Activated CD8-positive, alpha-beta T cell treated with anti-CD3 and anti-CD28 coated beads for 36 hours (primary cell): Measurements from ENCODE around the gene DHRS7C. TPM values are rescaled to one million over a fixed set of nuclear protein-coding genes. Genes with fewer than 3 reads are reported as not detected.

Experiments
- ATAC-seq: fragments of 200-7000 bp; cut with Tn5 transposase; one replicate; pipeline ENCODE4 v1.10.0; 2021; ENCODE audit warnings: mild to moderate bottlenecking, moderate library complexity
- CTCF ChIA-PET: fragments of 350-600 bp; sonication (Branson Sonifier 250); formaldehyde crosslinking; loops from one replicate; lab custom pipeline; 2021; ENCODE audit warnings: antibody characterized with exemption; lab: Charles Lee
- POLR2A ChIA-PET: fragments of 350-600 bp; sonication (Branson Sonifier 250); formaldehyde crosslinking; loops from one replicate; lab custom pipeline; 2021; ENCODE audit warnings: antibody characterized with exemption; lab: Charles Lee
- DNase-seq: peaks from one replicate; pipeline ENCODE4 v3.0.0-alpha.2; 2020
- H3K27ac Mint-ChIP-seq: one replicate; pipeline ENCODE4 v1.8.0; 2021; ENCODE audit warnings: mild to moderate bottlenecking, mixed read lengths
- H3K27me3 Mint-ChIP-seq: one replicate; pipeline ENCODE4 v1.8.0; 2021; ENCODE audit warnings: mixed read lengths
- H3K36me3 Mint-ChIP-seq: one replicate; pipeline ENCODE4 v1.8.0; 2021; ENCODE audit warnings: low read depth, mixed read lengths
- H3K4me1 Mint-ChIP-seq: one replicate; pipeline ENCODE4 v1.8.0; 2021; ENCODE audit warnings: low read depth, mixed read lengths
- H3K4me3 Mint-ChIP-seq: one replicate; pipeline ENCODE4 v1.8.0; 2021; ENCODE audit warnings: mild to moderate bottlenecking, moderate library complexity, mixed read lengths
- H3K9me3 Mint-ChIP-seq: one replicate; pipeline ENCODE4 v1.8.0; 2021; ENCODE audit warnings: mixed read lengths
- CTCF ChIP-seq: fragments of 200-600 bp; IDR thresholded peaks from one replicate; pipeline ENCODE4 v1.8.0; 2022; ENCODE audit warnings: antibody characterized with exemption, mild to moderate bottlenecking
- intact Hi-C: fragments of 100-400 bp; cut with micrococcal nuclease; formaldehyde crosslinking; loops from one replicate; pipeline ENCODE4 v1.10.0; 2022
- total RNA-seq, 2 experiments: library from RNA; stranded (reverse); gene quantifications; one replicate each; pipeline ENCODE4 v1.2.3, GENCODE V29; 2021

DHRS7C gene
- total RNA-seq, 2 experiments from 2014 or later, result not detected

- Mint-ChIP-seq H3K27me3 (peaks cover 2% of the 10 kb centered on the region), H3K4me3 (no peak overlapping the region), H3K9me3 (no peaks in the 10 kb centered on the region), H3K4me1 (no peaks in the 10 kb centered on the region), H3K27ac (no peak overlapping the region), H3K36me3 (no peaks in the 10 kb centered on the region)
- TF ChIP-seq CTCF, result no peak
- no peak for DNase-seq
- intact Hi-C loops, result loop anchor here (5.0 kb wide), 1 partner anchor 37 kb away; no protein-coding TSS in a partner anchor
- ATAC-seq, result no peak
- CTCF ChIA-PET, result interaction anchor here (0.8 to 2.6 kb wide), 2 partner anchors 14 to 39 kb away, joined by 4 to 14 read pairs; no protein-coding TSS in a partner anchor
- POLR2A ChIA-PET, result no interaction called here
These were observed 61.5 kb downstream of the DHRS7C start for GRCh38 chr17:9729735-9730420.

- CTCF ChIA-PET, result interaction anchor here (0.6 to 2.6 kb wide), 10 partner anchors 9 to 161 kb away, joined by 3 to 14 read pairs (median 3); partner anchors contain the start of gene CFAP52
These were observed 62.2 kb downstream of the DHRS7C start for GRCh38 chr17:9729034-9729650.

GRCh38 chr17:9728564-9728963 lies 62.8 kb downstream of the DHRS7C start:
- CTCF ChIA-PET, result interaction anchor here (0.6 to 2.6 kb wide), 11 partner anchors 9 to 161 kb away, joined by 3 to 14 read pairs (median 3); partner anchors contain the start of gene CFAP52

More at GRCh38 chr17:9729034-9729650, 62.2 kb downstream of the DHRS7C start:
- peak; percentile 58 for ATAC-seq
- intact Hi-C loops, result no loop called here
- Mint-ChIP-seq H3K4me1 (no peaks in the 10 kb centered on the region), H3K9me3 (no peaks in the 10 kb centered on the region), H3K4me3 (no peak overlapping the region), H3K27me3 (peaks cover 2% of the 10 kb centered on the region), H3K36me3 (no peaks in the 10 kb centered on the region), H3K27ac (no peak overlapping the region)
- peak; percentile 96 for TF ChIP-seq CTCF
- POLR2A ChIA-PET, result no interaction called here
- DNase-seq, result peak; percentile 9

GRCh38 chr17:9728005-9728404 lies 63.4 kb downstream of the DHRS7C start:
- intact Hi-C loops, result no loop called here

More at GRCh38 chr17:9728564-9728963, 62.8 kb downstream of the DHRS7C start:
- H3K4me3 Mint-ChIP-seq, result no peak overlapping the region
- DNase-seq (no peak), ATAC-seq (no peak)
- H3K9me3 Mint-ChIP-seq, result no peaks in the 10 kb centered on the region
- H3K36me3 Mint-ChIP-seq, result no peaks in the 10 kb centered on the region
- intact Hi-C loops, result no loop called here
- POLR2A ChIA-PET, result no interaction called here
- peaks cover 2% of the 10 kb centered on the region for H3K27me3 Mint-ChIP-seq
- TF ChIP-seq CTCF, result no peak
- no peak overlapping the region for H3K27ac Mint-ChIP-seq
- H3K4me1 Mint-ChIP-seq, result no peaks in the 10 kb centered on the region

More at GRCh38 chr17:9728005-9728404, 63.4 kb downstream of the DHRS7C start:
- ATAC-seq (no peak), DNase-seq (no peak)
- Mint-ChIP-seq H3K4me3 (no peak overlapping the region), H3K9me3 (no peaks in the 10 kb centered on the region), H3K27me3 (peaks cover 2% of the 10 kb centered on the region), H3K36me3 (no peaks in the 10 kb centered on the region), H3K27ac (no peak overlapping the region), H3K4me1 (no peaks in the 10 kb centered on the region)
- ChIA-PET CTCF (interaction anchor here (0.8 to 2.6 kb wide), 8 partner anchors 8 to 162 kb away, joined by 3 to 14 read pairs (median 4); partner anchors contain the start of gene CFAP52), POLR2A (no interaction called here)
- TF ChIP-seq CTCF, result no peak
